HG03565 (cell line): ENCODE data around the gene ABCC6.
"Not testable (repeated sequence)": the region's sequence is repeated elsewhere in the genome, so short reads cannot be mapped to it uniquely, and the experiment has no call there.

Source experiments
- ATAC-seq: cut with Tn5 transposase; IDR thresholded peaks from one replicate; pipeline ENCODE4 v1.9.1; 2021; ENCODE audit warnings: mild to moderate bottlenecking, moderate library complexity; ENCODE audit not compliant: unreplicated experiment

The ABCC6 gene

GRCh38 chr16:16191493-16192167 lies 31.7 kb downstream of the ABCC6 start:
- ATAC-seq = no peak

GRCh38 chr16:16190966-16191365 lies 32.3 kb downstream of the ABCC6 start:
- not testable (repeated sequence) for ATAC-seq

- no peak for ATAC-seq
Measured at GRCh38 chr16:16190546-16190945, 32.7 kb downstream of the ABCC6 start.

- no peak for ATAC-seq
Measured at GRCh38 chr16:16189842-16190241, 33.5 kb downstream of the ABCC6 start.

GRCh38 chr16:16188827-16189226 lies 34.5 kb downstream of the ABCC6 start:
- ATAC-seq = no peak

GRCh38 chr16:16186820-16187219 lies 36.5 kb downstream of the ABCC6 start:
- ATAC-seq = no peak

- ATAC-seq = no peak
Measured at GRCh38 chr16:16185095-16185494, 38.2 kb downstream of the ABCC6 start.

GRCh38 chr16:16184594-16184993 lies 38.7 kb downstream of the ABCC6 start:
- ATAC-seq = no peak

- ATAC-seq = no peak
Measured at GRCh38 chr16:16183562-16183961, 39.7 kb downstream of the ABCC6 start.

GRCh38 chr16:16182918-16183317 lies 40.4 kb downstream of the ABCC6 start:
- ATAC-seq = no peak

GRCh38 chr16:16181748-16182147 lies 41.5 kb downstream of the ABCC6 start:
- ATAC-seq = not testable (repeated sequence)

GRCh38 chr16:16178455-16179162 lies 44.7 kb downstream of the ABCC6 start:
- ATAC-seq = no peak

- no peak for ATAC-seq
Measured at GRCh38 chr16:16176328-16176727, 47.0 kb downstream of the ABCC6 start.

- ATAC-seq = no peak
Measured at GRCh38 chr16:16175296-16175695, 48.0 kb downstream of the ABCC6 start.

GRCh38 chr16:16172991-16173390 lies 50.3 kb downstream of the ABCC6 start:
- no peak for ATAC-seq

- ATAC-seq = no peak
Measured at GRCh38 chr16:16171332-16171919, 51.9 kb downstream of the ABCC6 start.

GRCh38 chr16:16169615-16170014 lies 53.7 kb downstream of the ABCC6 start:
- ATAC-seq = no peak

GRCh38 chr16:16168431-16168830 lies 54.9 kb downstream of the ABCC6 start:
- ATAC-seq = no peak

GRCh38 chr16:16167927-16168326 lies 55.4 kb downstream of the ABCC6 start:
- ATAC-seq = no peak

- ATAC-seq = no peak
Measured at GRCh38 chr16:16166949-16167348, 56.3 kb downstream of the ABCC6 start.

- ATAC-seq = no peak
Measured at GRCh38 chr16:16166085-16166484, 57.2 kb downstream of the ABCC6 start.

- no peak for ATAC-seq
Measured at GRCh38 chr16:16164243-16164642, 59.1 kb downstream of the ABCC6 start.
